ENCODE results near the gene THSD7B. TPM values are rescaled to one million over a fixed set of nuclear protein-coding genes. Genes with fewer than 3 reads are reported as not detected.

THSD7B gene
- total and polyA plus RNA-seq, 9 of the 15 experiments (the other 6 are each of a cell fraction or from before 2014, with no cell fraction given) = not detected

GRCh38 chr2:136787970-136788369 lies 22.6 kb downstream of the THSD7B start:
- H3K9me3 ChIP-seq (replicated peaks; ENCODE audit: control insufficient read depth, insufficient read depth, low read depth, low read length) = no peaks in the 10 kb centered on the region
- no peak overlapping the region for H3K27ac ChIP-seq (ENCODE audit: extremely low read depth, low read depth, low read length)
- no peaks in the 10 kb centered on the region for H3K27me3 ChIP-seq (ENCODE audit: control insufficient read depth in 2 of 2, insufficient read depth in 2 of 2, low read length in 2 of 2)
- H3K4me1 ChIP-seq (replicated peaks in 1 of 2; ENCODE audit: control insufficient read depth in 2 of 2, insufficient read depth in 2 of 2, low read length in 2 of 2) = no peaks in the 10 kb centered on the region
- TF ChIP-seq DIDO1 (tag; IDR thresholded peaks at IDR 0.05; ENCODE audit: low read depth) = no peak
- TF ChIP-seq NCOA1 (IDR thresholded peaks at IDR 0.05; ENCODE audit: low read depth) = no peak
- no peak for TF ChIP-seq SOX6 (IDR thresholded peaks at IDR 0.05)
- no peak for TF ChIP-seq ZHX1 (conservative IDR thresholded peaks at IDR 0.05; ENCODE audit: low read length)
- no peak for TF ChIP-seq RFX7 (CRISPR knock-in tag; IDR thresholded peaks at IDR 0.05)
- no peak for TF ChIP-seq NONO (IDR thresholded peaks at IDR 0.05; ENCODE audit: low read depth in 2 of 2, low read length in 1 of 2)
- TF ChIP-seq SMARCC2 (IDR thresholded peaks at IDR 0.05; ENCODE audit: low read depth) = no peak
- no peak for TF ChIP-seq MIER1 (IDR thresholded peaks at IDR 0.05; ENCODE audit: low read depth)
- TF ChIP-seq FOXJ3 (CRISPR knock-in tag; IDR thresholded peaks at IDR 0.05) = no peak
- no peak for TF ChIP-seq HDAC1 (IDR thresholded peaks at IDR 0.05)
- no peak for TF ChIP-seq SP2 (IDR thresholded peaks at IDR 0.05; ENCODE audit: extremely low read depth, low read depth, low read length, poor library complexity, severe bottlenecking)
- intact Hi-C loops (cut with micrococcal nuclease) = no loop called here
- CTCF ChIA-PET (ENCODE audit: low intra/inter-chr PET ratio) = no interaction called here
- no TSS peak for BruUV-seq (replicated peaks)
- no peak for DNase-seq (ENCODE audit: extremely low read depth in 1 of 4, low spot score in 3 of 4)
- no peak for FAIRE-seq
- ATAC-seq = no peak
- no peaks in the 10 kb centered on the region for H3K79me2 ChIP-seq (ENCODE audit: control insufficient read depth, insufficient read depth, low read length)
- in situ Hi-C loops (cut with MboI) = no loop called here
- H3K9me1 ChIP-seq (ENCODE audit: control insufficient read depth, insufficient read depth, low read length) = no peaks in the 10 kb centered on the region
- H4K20me1 ChIP-seq (replicated peaks; ENCODE audit: control insufficient read depth, insufficient read depth, low read length) = no peaks in the 10 kb centered on the region
- H2AFZ ChIP-seq (ENCODE audit: low read depth, low read length) = no peak overlapping the region
- POLR2A ChIA-PET = no interaction called here
- no peaks in the 10 kb centered on the region for H3K36me3 ChIP-seq (ENCODE audit: control insufficient read depth, insufficient read depth, low read length)
- 2% methylated on average over 3 of the region's 3 CpGs for WGBS (ENCODE audit: insufficient coverage, low coverage, missing lambda C conversion rate)
- H3K4me2 ChIP-seq (ENCODE audit: insufficient read depth, low read length) = no peak overlapping the region
- no peak overlapping the region for H3K9ac ChIP-seq (ENCODE audit: insufficient read depth in 1 of 2, low read depth in 2 of 2, low read length in 2 of 2)
- H3K4me3 ChIP-seq = no peak overlapping the region

All from K562 (cell line).